Transverse colon (tissue), 4 donors: ENCODE data around the gene FNDC3B. TPM values are rescaled to one million over a fixed set of nuclear protein-coding genes. Genes with fewer than 3 reads are reported as not detected.

Experiments used
- DNase-seq: peaks from one replicate; pipeline ENCODE4 v3.0.0-alpha.2; 2019
- H3K27ac ChIP-seq, 4 donors: fragments of 200-600 bp; sonication (generic); 2 replicates each; pipeline ENCODE4 v1.5.1; 2016 to 2018; ENCODE audit warnings: inconsistent platforms in 4 of 4
- H3K27me3 ChIP-seq: fragments of 200-600 bp; sonication (generic); 2 replicates; pipeline ENCODE4 v1.5.1; 2017; ENCODE audit warnings: inconsistent platforms
- H3K36me3 ChIP-seq, 4 donors: fragments of 200-600 bp; sonication (generic); 2 replicates each; pipeline ENCODE4 v1.5.1; 2017 to 2019; ENCODE audit warnings: inconsistent platforms in 4 of 4
- H3K4me1 ChIP-seq, 4 donors: fragments of 200-600 bp; sonication (generic); 2 replicates each; pipeline ENCODE4 v1.5.1; 2017 to 2020; ENCODE audit warnings: inconsistent platforms in 4 of 4
- H3K4me3 ChIP-seq, 4 donors: fragments of 200-600 bp; sonication (generic); 1 replicate in 1 of 4; 2 replicates in 3 of 4; pipeline versions ENCODE4 v1.5.1 to v1.6.1; 2017 to 2019; ENCODE audit warnings: inconsistent platforms in 4 of 4
- H3K9me3 ChIP-seq, 2 donors: fragments of 200-600 bp; sonication (generic); 2 replicates each; pipeline ENCODE4 v1.5.1; 2017 to 2019; ENCODE audit warnings: inconsistent platforms in 2 of 2
- CTCF ChIP-seq, 5 experiments: fragments of 200-600 bp in 3 of 5; fragments of 450-650 bp in 2 of 5; sonication (generic) in 3 of 5; IDR thresholded peaks; 1 replicate in 2 of 5; 2 replicates in 3 of 5; pipeline ENCODE4 v1.5.1; 2016 to 2017; ENCODE audit warnings: antibody characterized with exemption in 5 of 5, inconsistent platforms in 3 of 5, mild to moderate bottlenecking in 2 of 5, moderate library complexity in 1 of 5
- EP300 ChIP-seq: sonication (generic); formaldehyde crosslinking; IDR thresholded peaks from one replicate; pipeline ENCODE4 v1.6.1; 2017; ENCODE audit warnings: antibody characterized with exemption, low read depth
- POLR2A ChIP-seq: fragments of 450-650 bp; IDR thresholded peaks from one replicate; pipeline ENCODE4 v1.6.1; 2016; ENCODE audit warnings: antibody characterized with exemption, mild to moderate bottlenecking, moderate library complexity
- POLR2AphosphoS5 ChIP-seq, 3 donors: sonication (generic); formaldehyde crosslinking; IDR thresholded peaks; one replicate each; pipeline ENCODE4 v1.6.1; 2016; ENCODE audit warnings: antibody characterized with exemption in 3 of 3
- WGBS, 2 donors: methylation state at CpG; one replicate each; pipeline ENCODE4 v1.1.5; 2018; ENCODE audit warnings: low coverage in 1 of 2; 5-methylcytosine and 5-hydroxymethylcytosine counted together
- in situ Hi-C, 4 donors: fragments of 200-750 bp; cut with MboI; loops; one replicate each; pipeline versions ENCODE4 v1.15.0 to v1.15.1; 2017; ENCODE audit warnings: low sequenced_read_pairs in 3 of 4, low pct_ligation_motif_present in 1 of 4, low pct_unique_long_range_greater_than_20kb in 1 of 4
- intact Hi-C: fragments of 100-400 bp; cut with DNase I; formaldehyde crosslinking; loops from one replicate; pipeline ENCODE4 v1.15.1; 2023; ENCODE audit warnings: low total_unique reads
- small RNA-seq, 4 donors: library from RNA; depleted of rRNA; stranded (forward); fragments of <200 nt; gene quantifications; one replicate each; pipeline ENCODE3, GENCODE V24; 2016
- total RNA-seq, 4 donors: library from RNA; depleted of rRNA; stranded (reverse); fragments of >200 nt; gene quantifications; one replicate each; pipeline ENCODE4 v1.1.0, GENCODE V29; 2016

The FNDC3B gene
- total RNA-seq, 4 donors from 2014 or later = 28.5 to 85.7 (median 44.5) TPM

GRCh38 chr3:172449466-172450149 lies 410.2 kb downstream of the FNDC3B start:
- Histone ChIP-seq H3K4me3 (no peak overlapping the region), H3K9me3 (no peaks in the 10 kb centered on the region), H3K4me1 (peaks cover 0 to 9% (median 0%) of the 10 kb centered on the region in 4 donors), H3K27me3 (peaks cover 75% of the 10 kb centered on the region), H3K27ac (no peak overlapping the region), H3K36me3 (no peaks in the 10 kb centered on the region)
- intact Hi-C loops = loop anchor here (5.0 kb wide), 1 partner anchor 1057 kb away; no protein-coding TSS in a partner anchor
- no peak for DNase-seq
- in situ Hi-C loops = no loop called here
- no peak for TF ChIP-seq POLR2AphosphoS5 (IDR thresholded peaks at IDR 0.05)
- TF ChIP-seq CTCF (IDR thresholded peaks at IDR 0.05) = no peak
- no peak for TF ChIP-seq POLR2A
- TF ChIP-seq EP300 = no peak
- WGBS, 2 donors = 24 to 28% methylated on average over 16 to 34 of the region's 34 CpGs

Small RNA genes lying within 50 kb of the gene (small RNA-seq; reads per million reads assigned to genes)
- gene RN7SL141P = 0 to 0.59 (median 0) reads per million in 4 donors

Other genes with a start within 250 kb of the FNDC3B start
- 10 to 100 TPM; 52.1 to 88.3 (median 77.4) TPM for gene PLD1, start 229.1 kb upstream of the FNDC3B start, total RNA-seq
- gene TMEM212, start 196.2 kb upstream of the FNDC3B start, total RNA-seq = not detected